GM10266 (cell line): ENCODE measurements around the gene HSPB1.
"Not testable (repeated sequence)": the region's sequence is repeated elsewhere in the genome, so short reads cannot be mapped to it uniquely, and the experiment has no call there.

Experiments
- DNase-seq: peaks from one replicate; pipeline ENCODE4 v3.0.0; 2012; ENCODE audit errors: extremely low spot score
- TF ChIP-seq, protein P1 (sequence below): IDR thresholded peaks from 2 replicates; pipeline ENCODE4 v1.5.1; 2012; ENCODE audit warnings: mild to moderate bottlenecking, low read depth; ENCODE audit not compliant: control insufficient read depth, insufficient read depth; ENCODE audit errors: missing control alignments

The HSPB1 gene

GRCh38 chr7:76292213-76292573 is 10.3 kb upstream of the HSPB1 start:
- no peak for DNase-seq
- TF ChIP-seq, protein P1, sequence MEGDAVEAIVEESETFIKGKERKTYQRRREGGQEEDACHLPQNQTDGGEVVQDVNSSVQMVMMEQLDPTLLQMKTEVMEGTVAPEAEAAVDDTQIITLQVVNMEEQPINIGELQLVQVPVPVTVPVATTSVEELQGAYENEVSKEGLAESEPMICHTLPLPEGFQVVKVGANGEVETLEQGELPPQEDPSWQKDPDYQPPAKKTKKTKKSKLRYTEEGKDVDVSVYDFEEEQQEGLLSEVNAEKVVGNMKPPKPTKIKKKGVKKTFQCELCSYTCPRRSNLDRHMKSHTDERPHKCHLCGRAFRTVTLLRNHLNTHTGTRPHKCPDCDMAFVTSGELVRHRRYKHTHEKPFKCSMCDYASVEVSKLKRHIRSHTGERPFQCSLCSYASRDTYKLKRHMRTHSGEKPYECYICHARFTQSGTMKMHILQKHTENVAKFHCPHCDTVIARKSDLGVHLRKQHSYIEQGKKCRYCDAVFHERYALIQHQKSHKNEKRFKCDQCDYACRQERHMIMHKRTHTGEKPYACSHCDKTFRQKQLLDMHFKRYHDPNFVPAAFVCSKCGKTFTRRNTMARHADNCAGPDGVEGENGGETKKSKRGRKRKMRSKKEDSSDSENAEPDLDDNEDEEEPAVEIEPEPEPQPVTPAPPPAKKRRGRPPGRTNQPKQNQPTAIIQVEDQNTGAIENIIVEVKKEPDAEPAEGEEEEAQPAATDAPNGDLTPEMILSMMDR = no peak

- not testable (repeated sequence) for DNase-seq
Observed at GRCh38 chr7:76292911-76293310, 9.6 kb upstream of the HSPB1 start.

- no peak for DNase-seq
- TF ChIP-seq, protein P1 = no peak
Observed at GRCh38 chr7:76293407-76293901, 9.0 kb upstream of the HSPB1 start.

- TF ChIP-seq, protein P1 = no peak
- DNase-seq = no peak
Observed at GRCh38 chr7:76294344-76295024, 8.0 kb upstream of the HSPB1 start.

DNA sequence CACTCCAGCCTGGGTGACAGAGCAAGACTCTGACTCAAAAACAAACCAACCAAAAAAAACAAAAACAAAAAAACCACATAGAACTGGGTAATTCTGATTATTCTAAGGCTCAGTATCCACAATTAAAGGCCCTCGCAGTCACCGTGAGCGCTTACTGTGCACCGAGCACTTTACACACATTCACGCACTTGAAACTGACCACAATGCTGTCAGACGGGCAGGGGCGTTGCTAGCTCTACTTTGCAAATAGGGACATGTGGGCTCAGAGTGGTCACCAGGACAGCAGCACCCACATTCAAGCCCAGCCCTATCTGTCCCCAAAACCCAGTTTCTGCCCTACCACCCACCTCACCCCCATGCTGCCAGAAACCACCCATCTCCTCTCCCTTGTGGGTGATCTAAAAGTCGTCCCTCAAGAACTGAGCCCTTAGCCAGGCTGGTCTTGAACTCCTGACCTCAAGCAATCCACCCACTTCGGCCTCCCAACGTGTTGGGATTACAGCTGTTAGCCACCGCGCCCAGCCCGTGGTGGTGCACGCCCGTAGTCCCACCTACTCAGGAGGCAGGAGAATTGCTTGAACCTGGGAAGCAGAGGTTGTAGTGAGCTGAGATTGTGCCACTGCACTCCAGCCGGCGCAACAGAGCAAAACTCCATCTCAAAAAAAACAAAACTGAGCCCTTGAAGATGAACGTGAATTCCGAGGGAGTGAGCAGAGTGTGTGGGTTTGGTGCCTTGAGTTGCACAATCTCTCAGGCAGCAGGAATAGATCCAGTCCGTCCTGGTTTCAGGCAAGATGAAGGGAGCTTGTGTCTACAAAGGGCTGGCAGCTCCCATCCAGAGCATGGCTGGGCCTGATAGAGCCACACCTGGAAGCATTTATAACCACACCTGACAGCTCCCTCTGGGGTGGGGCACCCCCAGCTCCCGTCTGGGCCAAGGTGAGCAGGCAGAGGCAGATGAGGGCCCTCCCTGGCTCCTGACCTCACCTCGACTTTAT is 5.4 kb upstream of the HSPB1 start:
- no peak for DNase-seq
- TF ChIP-seq, protein P1 = no peak

- TF ChIP-seq, protein P1 = no peak
- no peak for DNase-seq
Observed at GRCh38 chr7:76300166-76300731, 2.2 kb upstream of the HSPB1 start.

DNA sequence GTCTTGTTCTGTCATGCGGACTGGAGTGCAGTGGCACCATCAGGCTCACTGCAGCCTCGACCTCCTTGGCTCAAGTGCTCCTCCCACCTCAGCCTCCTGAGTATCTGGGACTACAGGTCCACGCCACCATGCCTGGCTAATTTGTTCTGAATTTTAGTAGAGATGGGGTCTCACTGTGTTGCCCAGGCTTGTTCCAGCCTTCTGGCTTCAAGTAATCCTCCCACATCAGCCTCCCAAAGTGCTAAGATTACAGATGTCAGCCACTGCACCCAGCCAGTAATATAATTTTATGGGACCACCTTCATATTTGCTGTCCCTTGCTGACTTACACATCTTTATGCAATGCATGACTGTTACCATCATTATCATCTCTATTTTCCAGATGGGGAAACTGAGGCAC is 1.5 kb upstream of the HSPB1 start:
- TF ChIP-seq, protein P1 = no peak
- no peak for DNase-seq
